Measurements from ENCODE around the gene JARID2.

JARID2 gene

DNA sequence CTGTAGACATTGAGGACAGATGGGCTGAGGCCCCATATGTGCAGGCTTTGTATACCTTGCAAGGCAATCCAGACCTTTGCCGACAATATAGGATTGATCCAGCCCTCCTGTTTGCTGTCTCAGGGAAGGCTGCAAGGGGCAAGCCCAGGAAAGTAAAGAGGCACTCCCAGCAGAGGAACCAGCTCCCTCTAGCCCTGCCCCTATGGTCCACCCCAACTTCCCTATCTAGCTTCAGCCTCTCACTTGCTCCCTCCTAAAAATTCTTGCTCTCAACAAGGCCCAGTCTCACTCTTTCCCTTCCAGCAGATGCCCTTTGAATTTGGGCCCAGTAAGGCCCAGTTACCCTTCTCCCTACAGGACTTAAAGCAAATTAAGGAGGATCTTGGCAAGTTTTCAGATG, 92.6 kb downstream of the JARID2 start:
- no peak for DNase-seq

DNA sequence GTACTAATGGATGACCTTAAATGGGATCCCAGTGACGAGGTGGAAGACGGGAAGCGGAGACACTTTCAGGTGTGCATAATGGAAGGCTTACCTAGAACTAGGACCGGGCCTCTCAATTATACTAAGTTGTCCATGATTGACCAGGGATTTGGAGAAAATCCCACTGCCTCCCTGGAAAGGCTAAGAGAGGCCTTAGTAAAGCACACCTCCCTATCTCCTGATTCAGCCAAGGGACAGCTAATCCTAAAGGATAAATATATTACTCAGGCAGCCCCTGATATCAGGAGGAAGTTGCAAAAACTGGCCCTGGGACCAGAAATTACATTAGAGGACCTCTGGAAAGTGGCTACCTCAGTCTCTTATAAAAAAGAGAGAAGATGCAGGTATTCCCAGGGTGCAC, 93.2 kb downstream of the JARID2 start:
- no peak for DNase-seq

DNA sequence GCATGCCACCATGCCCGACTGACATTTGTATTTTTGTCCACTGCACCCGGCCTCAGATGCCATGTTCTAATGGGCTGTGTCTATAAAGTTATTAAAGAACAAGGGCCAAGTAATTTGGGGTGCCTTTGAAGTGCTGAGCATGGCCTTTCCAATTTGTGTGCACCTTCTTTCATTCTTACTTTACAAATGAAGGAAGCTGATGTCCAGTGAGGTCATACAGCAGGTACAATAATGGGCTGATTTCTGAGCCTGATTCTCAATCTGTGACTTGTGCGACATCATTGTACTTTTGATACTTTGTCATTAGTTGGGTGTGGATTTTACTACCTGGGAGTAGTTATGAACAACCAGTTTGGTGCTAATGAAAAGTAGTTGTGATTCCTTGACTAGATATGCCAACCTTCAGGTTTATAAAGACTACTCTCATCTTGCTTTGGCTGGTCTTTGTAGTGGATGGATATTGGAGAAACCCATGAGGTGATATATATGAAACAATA, 94.3 kb downstream of the JARID2 start:
- no peak for DNase-seq

DNA sequence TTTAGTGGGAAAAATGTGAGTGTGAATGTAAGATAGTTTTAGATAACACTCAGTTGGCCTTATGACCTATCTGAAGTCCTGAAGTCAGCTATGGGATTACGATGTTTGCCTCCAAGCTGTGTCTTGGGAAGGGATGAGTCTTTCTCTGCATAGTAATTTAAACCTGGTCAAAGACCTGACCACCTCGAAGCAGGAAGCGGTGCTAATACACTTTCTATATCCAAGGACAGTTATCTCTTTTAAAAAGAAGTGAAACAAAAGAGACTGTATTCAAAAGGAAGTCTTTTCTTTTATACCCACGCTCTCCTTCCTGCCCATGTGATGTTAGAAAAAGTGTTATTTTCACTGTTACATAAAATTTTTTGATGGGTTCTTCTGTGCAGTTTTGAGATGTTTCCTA, 94.9 kb downstream of the JARID2 start:
- DNase-seq, result no peak

GRCh38 chr6:15341311-15342001, 95.6 kb downstream of the JARID2 start:
- DNase-seq, result no peak

DNA sequence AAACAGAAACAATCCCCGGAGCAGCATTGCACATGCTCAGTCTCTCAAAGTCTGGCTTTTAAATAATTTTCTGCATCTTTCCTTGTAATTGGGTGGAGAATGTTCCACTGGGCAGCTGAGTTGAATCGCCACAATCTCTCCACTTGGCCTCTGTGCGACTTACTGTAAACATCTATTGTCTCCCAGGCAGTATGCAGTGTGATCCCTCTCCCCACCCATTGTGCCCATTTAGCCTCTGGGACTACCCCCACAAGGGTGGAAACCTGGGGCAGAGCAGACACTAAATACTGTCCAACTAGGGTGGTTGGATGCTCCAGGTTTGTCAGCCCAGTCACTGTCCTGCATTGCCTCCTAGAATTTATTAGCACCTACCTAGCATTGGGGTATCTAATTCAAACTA, 96.2 kb downstream of the JARID2 start:
- no peak for DNase-seq

- no peak for DNase-seq
Observed at GRCh38 chr6:15343490-15344191, 97.8 kb downstream of the JARID2 start.

GRCh38 chr6:15344192-15344519, 98.3 kb downstream of the JARID2 start:
- DNase-seq, result no peak

DNA sequence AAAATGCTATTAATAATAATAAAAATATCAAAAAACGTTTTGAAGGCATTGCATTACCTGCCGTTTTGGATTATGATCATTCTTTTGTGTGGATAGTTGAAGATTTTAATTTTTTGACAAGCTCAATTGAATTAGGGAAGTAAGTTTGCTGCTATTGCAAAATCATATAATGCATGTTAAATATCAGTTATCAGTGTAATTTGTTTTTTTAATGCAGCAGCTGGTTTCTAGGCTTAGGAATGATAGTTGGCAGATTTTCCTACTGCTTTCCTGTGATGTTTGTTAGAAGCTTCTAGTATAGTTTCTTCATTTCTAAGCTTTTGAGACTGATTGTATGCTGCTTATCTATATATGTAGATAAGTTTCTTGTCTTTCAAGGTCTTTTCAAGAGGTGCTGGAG, 99.0 kb downstream of the JARID2 start:
- no peak for DNase-seq

DNA sequence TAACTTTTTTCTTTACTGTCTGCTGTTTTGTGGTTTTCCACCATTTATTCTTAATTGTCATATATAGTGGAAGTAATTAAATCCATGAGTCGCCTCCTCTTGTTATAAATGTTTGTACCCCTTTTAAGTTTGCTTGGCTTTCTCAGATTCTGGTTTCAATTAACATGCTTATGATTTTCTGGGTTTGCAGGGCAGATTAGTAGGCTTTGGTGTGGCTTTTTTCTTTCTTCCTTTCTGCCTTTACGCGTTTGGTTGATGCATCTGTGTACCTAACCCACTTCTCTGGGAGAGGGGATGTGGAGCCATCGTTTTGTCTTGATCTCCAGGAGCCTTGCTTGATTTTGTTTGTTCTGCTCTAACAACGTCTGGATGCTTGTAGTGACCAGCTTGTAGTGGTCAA, 100.4 kb downstream of the JARID2 start:
- DNase-seq, result no peak

DNA sequence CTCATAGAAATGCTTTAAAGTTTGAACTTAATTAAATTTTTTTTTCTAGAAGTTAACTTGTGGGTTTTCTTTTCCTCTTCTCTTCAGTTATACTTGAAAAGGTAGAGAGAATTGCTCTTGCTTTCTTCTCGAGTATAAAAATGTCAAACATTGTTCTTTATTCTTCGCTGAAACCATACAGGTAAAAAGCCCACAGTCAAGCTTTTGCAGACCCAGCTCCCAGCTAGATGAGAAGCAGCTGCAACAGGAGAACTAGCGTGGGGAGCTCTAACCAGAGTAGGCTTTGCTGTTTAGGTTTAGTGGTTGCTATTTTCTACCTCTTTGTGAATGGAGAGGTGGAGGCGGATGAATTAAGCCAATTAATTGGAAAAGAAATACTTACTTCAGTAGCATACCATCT, 102.7 kb downstream of the JARID2 start:
- DNase-seq, result no peak

- no peak for DNase-seq
Observed at GRCh38 chr6:15349379-15349778, 103.5 kb downstream of the JARID2 start.

DNA sequence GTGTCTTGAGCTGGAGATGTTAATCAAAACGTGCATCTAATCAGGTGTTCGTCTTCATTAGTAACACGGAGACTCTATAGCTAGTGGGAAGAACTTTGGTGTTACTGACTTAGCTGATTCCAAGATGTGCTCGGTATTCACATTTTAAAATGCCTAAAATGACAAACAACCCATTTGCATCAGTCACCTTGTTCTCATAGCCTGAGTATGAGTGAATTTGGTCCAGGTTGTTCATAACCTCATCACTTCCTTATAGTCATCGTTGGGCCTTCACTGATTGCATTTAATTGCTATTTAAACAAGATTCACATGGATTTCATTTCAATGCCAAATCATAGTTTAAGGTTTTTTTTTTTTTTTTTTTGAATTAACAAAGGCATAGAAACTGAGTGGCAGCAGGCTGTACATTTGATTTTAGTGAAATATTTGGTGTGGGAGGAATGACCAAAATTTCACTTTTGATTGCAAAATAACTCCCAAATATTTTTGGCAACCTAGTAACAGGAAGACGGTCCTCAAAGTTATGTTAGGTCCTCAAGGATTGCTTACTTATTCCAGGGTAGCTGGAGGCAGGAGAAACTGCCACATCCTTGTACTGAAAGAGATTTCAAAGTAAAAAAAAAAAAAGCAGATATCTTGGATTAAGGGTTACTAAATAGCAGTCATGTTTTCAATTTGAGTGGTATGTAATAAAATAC, 104.7 kb downstream of the JARID2 start:
- no peak for DNase-seq

- DNase-seq, result no peak
Observed at GRCh38 chr6:15351631-15352030, 105.8 kb downstream of the JARID2 start.

GRCh38 chr6:15352220-15352619, 106.4 kb downstream of the JARID2 start:
- DNase-seq, result no peak

DNA sequence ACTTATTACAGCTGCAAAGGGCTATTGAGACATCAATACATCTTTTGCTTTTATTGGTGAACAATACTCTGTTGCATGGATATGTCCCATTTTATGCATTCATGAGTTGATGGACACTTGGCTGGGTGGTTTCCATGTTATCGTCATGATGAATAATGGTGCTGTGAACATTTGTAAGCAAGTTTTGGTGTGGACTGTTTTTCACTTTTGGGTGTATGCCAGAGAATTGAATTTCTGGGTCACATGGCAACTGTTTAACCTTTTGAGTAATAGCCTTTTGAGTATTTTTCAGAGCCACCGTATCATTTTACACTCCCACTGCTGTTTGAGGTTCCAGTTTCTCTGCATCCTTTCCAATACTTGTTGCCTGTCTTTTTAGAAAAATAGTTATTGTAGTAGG, 107.0 kb downstream of the JARID2 start:
- no peak for DNase-seq

GRCh38 chr6:15355683-15356099, 109.8 kb downstream of the JARID2 start:
- no peak for DNase-seq

- DNase-seq, result no peak
Observed at GRCh38 chr6:15356179-15356578, 110.3 kb downstream of the JARID2 start.

GRCh38 chr6:15356937-15357336, 111.1 kb downstream of the JARID2 start:
- no peak for DNase-seq

DNA sequence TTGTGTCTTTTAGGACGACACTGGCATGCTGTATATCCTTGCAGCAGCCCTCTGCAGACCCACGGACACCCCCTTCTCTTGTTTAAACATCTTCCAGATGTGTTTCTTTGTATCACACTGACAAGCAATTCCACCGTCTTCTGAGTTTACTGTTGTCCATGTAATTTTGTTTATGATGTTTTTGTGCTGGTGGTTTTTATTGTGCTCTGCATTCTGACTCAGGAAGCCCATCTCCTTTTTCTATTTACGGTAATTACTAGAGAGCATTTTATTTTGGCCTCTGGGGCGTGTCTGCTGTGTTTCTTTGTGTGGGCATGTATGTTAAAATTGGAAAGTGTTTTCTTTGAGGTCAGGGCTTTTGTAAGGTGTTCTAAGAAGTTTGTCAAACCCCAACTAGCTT, 111.9 kb downstream of the JARID2 start:
- DNase-seq, result no peak

- DNase-seq, result no peak
Observed at GRCh38 chr6:15358579-15359327, 112.9 kb downstream of the JARID2 start.

GRCh38 chr6:15359335-15359862, 113.5 kb downstream of the JARID2 start:
- DNase-seq, result no peak

GRCh38 chr6:15360300-15360699, 114.4 kb downstream of the JARID2 start:
- no peak for DNase-seq

Measured in stimulated activated naive CD4-positive, alpha-beta T cell treated with Interleukin-2 at 50 U/mL for 16 hours (primary cell).